ENCODE measurements around the gene GRIA1.

GRCh38 chr5:153618867-153619266, 128.4 kb downstream of the GRIA1 start:
- TF ChIP-seq POLR2A (IDR thresholded peaks at IDR 0.05; ENCODE audit: low read length) (no peak), GATA1 (IDR thresholded peaks at IDR 0.05; ENCODE audit: low read depth, low read length) (no peak)

All from erythroblast (primary cell).